GM12873 (cell line): ENCODE data around the gene FLT1.

ENCODE experiments used
- CTCF ChIP-seq: IDR thresholded peaks from 2 replicates; pipeline ENCODE4 v1.5.1; 2012; ENCODE audit warnings: low read depth, mild to moderate bottlenecking, moderate library complexity, low read length, control low read depth; ENCODE audit not compliant: insufficient read depth; ENCODE audit errors: missing control alignments

Gene FLT1

GRCh38 chr13:28423010-28423409 lies 71.9 kb downstream of the FLT1 start:
- no peak for TF ChIP-seq CTCF

GRCh38 chr13:28421676-28422410 lies 73.1 kb downstream of the FLT1 start:
- no peak for TF ChIP-seq CTCF

- TF ChIP-seq CTCF = no peak
Observed at GRCh38 chr13:28420704-28421103, 74.2 kb downstream of the FLT1 start.

- peak; percentile 11 for TF ChIP-seq CTCF
Observed at GRCh38 chr13:28415994-28416421, 78.9 kb downstream of the FLT1 start.

GRCh38 chr13:28413999-28414398 lies 80.9 kb downstream of the FLT1 start:
- TF ChIP-seq CTCF = no peak

GRCh38 chr13:28412981-28413380 lies 81.9 kb downstream of the FLT1 start:
- TF ChIP-seq CTCF = no peak

- no peak for TF ChIP-seq CTCF
Observed at GRCh38 chr13:28411831-28412353, 83.0 kb downstream of the FLT1 start.
